Ovary (tissue), 3 donors: ENCODE data around the gene CCDC80.

ENCODE experiments used
- EP300 ChIP-seq: sonication (generic); formaldehyde crosslinking; IDR thresholded peaks from one replicate; pipeline ENCODE4 v1.6.1; 2017; ENCODE audit warnings: antibody characterized with exemption
- POLR2A ChIP-seq: fragments of 450-650 bp; IDR thresholded peaks from one replicate; pipeline ENCODE4 v1.6.1; 2017; ENCODE audit warnings: antibody characterized with exemption, mild to moderate bottlenecking, moderate library complexity
- TF ChIP-seq, protein P1 (sequence below), 3 donors: fragments of 450-650 bp in 2 of 3; fragments of 200-600 bp in 1 of 3; IDR thresholded peaks; one replicate each; pipeline versions ENCODE4 v1.5.1 to v1.8.0; 2016 to 2022; ENCODE audit warnings: antibody characterized with exemption in 3 of 3, mild to moderate bottlenecking in 1 of 3
- donor health status: DM: no; HTN: no; CAD: no.

DNA sequence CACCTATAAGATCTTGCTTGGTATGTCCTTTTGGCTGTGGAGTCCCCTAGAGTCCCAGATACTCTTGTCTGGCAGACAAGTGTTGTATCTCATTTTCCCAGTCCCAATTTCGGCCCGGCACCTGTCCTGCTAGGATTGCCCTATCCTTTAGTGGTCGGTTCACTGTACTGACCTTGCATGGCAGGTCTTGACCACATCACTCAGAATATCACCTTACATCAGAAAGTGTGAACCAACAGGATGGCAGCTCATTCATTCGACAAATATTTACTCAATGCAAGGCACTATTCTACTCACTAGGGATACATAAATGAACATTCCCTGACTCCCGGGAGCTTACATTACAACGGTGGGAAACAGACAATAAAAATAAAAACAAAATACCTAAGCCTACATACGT lies 5.7 kb upstream of the CCDC80 start:
- no peak for TF ChIP-seq POLR2A
- no peak for TF ChIP-seq EP300
- TF ChIP-seq, protein P1, sequence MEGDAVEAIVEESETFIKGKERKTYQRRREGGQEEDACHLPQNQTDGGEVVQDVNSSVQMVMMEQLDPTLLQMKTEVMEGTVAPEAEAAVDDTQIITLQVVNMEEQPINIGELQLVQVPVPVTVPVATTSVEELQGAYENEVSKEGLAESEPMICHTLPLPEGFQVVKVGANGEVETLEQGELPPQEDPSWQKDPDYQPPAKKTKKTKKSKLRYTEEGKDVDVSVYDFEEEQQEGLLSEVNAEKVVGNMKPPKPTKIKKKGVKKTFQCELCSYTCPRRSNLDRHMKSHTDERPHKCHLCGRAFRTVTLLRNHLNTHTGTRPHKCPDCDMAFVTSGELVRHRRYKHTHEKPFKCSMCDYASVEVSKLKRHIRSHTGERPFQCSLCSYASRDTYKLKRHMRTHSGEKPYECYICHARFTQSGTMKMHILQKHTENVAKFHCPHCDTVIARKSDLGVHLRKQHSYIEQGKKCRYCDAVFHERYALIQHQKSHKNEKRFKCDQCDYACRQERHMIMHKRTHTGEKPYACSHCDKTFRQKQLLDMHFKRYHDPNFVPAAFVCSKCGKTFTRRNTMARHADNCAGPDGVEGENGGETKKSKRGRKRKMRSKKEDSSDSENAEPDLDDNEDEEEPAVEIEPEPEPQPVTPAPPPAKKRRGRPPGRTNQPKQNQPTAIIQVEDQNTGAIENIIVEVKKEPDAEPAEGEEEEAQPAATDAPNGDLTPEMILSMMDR (IDR thresholded peaks at IDR 0.05): no peak
